MM.1S (cell line): ENCODE results near the gene DTX1.

Experiments
- CTCF ChIP-seq: fragments of 300-600 bp; sonication (generic); IDR thresholded peaks from 2 replicates; pipeline ENCODE4 v1.5.1; 2016; ENCODE audit warnings: antibody characterized with exemption, low read length, mixed read lengths
- EZH2 ChIP-seq: fragments of 300-600 bp; sonication (generic); optimal IDR thresholded peaks from 2 replicates; pipeline ENCODE3; 2017; ENCODE audit warnings: low read depth, mild to moderate bottlenecking, antibody characterized with exemption, low read length, mixed read lengths

- TF ChIP-seq CTCF, result no peak
- TF ChIP-seq EZH2, result no peak
These were observed 60.3 kb downstream of the DTX1 start for GRCh38 chr12:113116875-113117274.
